ENCODE data around the gene ZNF3.

GRCh38 chr7:100048680-100049079 lies 32.8 kb downstream of the ZNF3 start:
- no peak for TF ChIP-seq SUZ12 (IDR thresholded peaks at IDR 0.05; ENCODE audit: extremely low read depth, insufficient read depth, insufficient read length)
- TF ChIP-seq YY1 (IDR thresholded peaks at IDR 0.05; ENCODE audit: insufficient read depth, insufficient read length), result no peak

Data from NT2/D1 (cell line).